GM11168 (cell line): ENCODE measurements around the gene XRCC5.
"Not testable (repeated sequence)": the region's sequence is repeated elsewhere in the genome, so short reads cannot be mapped to it uniquely, and the experiment has no call there.

ENCODE experiments used
- in situ Hi-C: fragments of 300-500 bp; cut with MboI; formaldehyde crosslinking; loops from one replicate; pipeline ENCODE4 v1.12.0; 2022; ENCODE audit warnings: low sequenced_read_pairs; ENCODE audit not compliant: unreplicated experiment

XRCC5 gene

GRCh38 chr2:216114714-216115531 is 5.8 kb downstream of the XRCC5 start:
- in situ Hi-C loops, result no loop called here

GRCh38 chr2:216116418-216116817 is 7.3 kb downstream of the XRCC5 start:
- in situ Hi-C loops, result no loop called here

- in situ Hi-C loops, result no loop called here
Measured at GRCh38 chr2:216117561-216118340, 8.6 kb downstream of the XRCC5 start.

GRCh38 chr2:216118474-216118873 is 9.3 kb downstream of the XRCC5 start:
- in situ Hi-C loops, result no loop called here

GRCh38 chr2:216119146-216119545 is 10.0 kb downstream of the XRCC5 start:
- in situ Hi-C loops, result no loop called here

GRCh38 chr2:216119986-216120385 is 10.8 kb downstream of the XRCC5 start:
- in situ Hi-C loops, result no loop called here

GRCh38 chr2:216121255-216121654 is 12.1 kb downstream of the XRCC5 start:
- in situ Hi-C loops, result no loop called here

- in situ Hi-C loops, result no loop called here
Measured at GRCh38 chr2:216126943-216127342, 17.8 kb downstream of the XRCC5 start.

- in situ Hi-C loops, result no loop called here
Measured at GRCh38 chr2:216130346-216130971, 21.3 kb downstream of the XRCC5 start.

GRCh38 chr2:216131175-216131926 is 22.2 kb downstream of the XRCC5 start:
- in situ Hi-C loops, result no loop called here

- in situ Hi-C loops, result no loop called here
Measured at GRCh38 chr2:216132585-216132984, 23.4 kb downstream of the XRCC5 start.

GRCh38 chr2:216133397-216133796 is 24.2 kb downstream of the XRCC5 start:
- in situ Hi-C loops, result no loop called here

- in situ Hi-C loops, result no loop called here
Measured at GRCh38 chr2:216134958-216135541, 25.9 kb downstream of the XRCC5 start.

- in situ Hi-C loops, result no loop called here
Measured at GRCh38 chr2:216139884-216140283, 30.7 kb downstream of the XRCC5 start.

- in situ Hi-C loops, result not testable (repeated sequence)
Measured at GRCh38 chr2:216141516-216141915, 32.4 kb downstream of the XRCC5 start.

- in situ Hi-C loops, result no loop called here
Measured at GRCh38 chr2:216142540-216142939, 33.4 kb downstream of the XRCC5 start.

- in situ Hi-C loops, result no loop called here
Measured at GRCh38 chr2:216144372-216144771, 35.2 kb downstream of the XRCC5 start.

GRCh38 chr2:216144857-216145256 is 35.7 kb downstream of the XRCC5 start:
- in situ Hi-C loops, result no loop called here

GRCh38 chr2:216146573-216146972 is 37.4 kb downstream of the XRCC5 start:
- in situ Hi-C loops, result no loop called here
